Measurements from ENCODE around the gene ME3.

Gene ME3

GRCh38 chr11:86596861-86597586 is 75.4 kb downstream of the ME3 start:
- no peaks in the 10 kb centered on the region for H3K36me3 ChIP-seq (replicated peaks in 1 of 2; ENCODE audit: control insufficient read depth in 2 of 2, insufficient read depth in 2 of 2, low read length in 2 of 2)
- no peak overlapping the region for H3K4me3 ChIP-seq (ENCODE audit: low read length in 2 of 2)
- H2BK5ac ChIP-seq (ENCODE audit: low read length) = no peak overlapping the region
- no peak overlapping the region for H3K23ac ChIP-seq (ENCODE audit: low read depth, low read length, poor library complexity)
- no peak overlapping the region for H3K4me2 ChIP-seq (ENCODE audit: insufficient read depth, low read length, poor library complexity, severe bottlenecking)
- no peak overlapping the region for H2BK120ac ChIP-seq (ENCODE audit: low read depth, low read length)
- peak overlapping the region; percentile 84 for H3K18ac ChIP-seq (ENCODE audit: low read length)
- H3K27ac ChIP-seq (replicated peaks; ENCODE audit: low read length) = no peak overlapping the region
- peaks cover 5 to 19% of the 10 kb centered on the region in 2 donors for H3K9me3 ChIP-seq (replicated peaks in 1 of 2; ENCODE audit: control insufficient read depth in 2 of 2, insufficient read depth in 1 of 2, low read depth in 1 of 2, low read length in 2 of 2)
- H2AK5ac ChIP-seq (ENCODE audit: low read depth, low read length) = peak overlapping the region; percentile 72
- no peak overlapping the region for H4K91ac ChIP-seq (ENCODE audit: low read depth, low read length, poor library complexity)
- no peak overlapping the region for H3K9ac ChIP-seq (ENCODE audit: low read depth, low read length, poor library complexity)
- H3K14ac ChIP-seq (ENCODE audit: low read length) = no peak overlapping the region
- H2AFZ ChIP-seq (ENCODE audit: low read length) = no peak overlapping the region
- H2BK15ac ChIP-seq (ENCODE audit: low read length) = peak overlapping the region; percentile 59
- WGBS, 2 donors (ENCODE audit: extremely low coverage in 2 of 2, insufficient read length in 2 of 2, insufficient replicate concordance in 1 of 2) = no CpG with 5 or more reads among the region's 5 CpGs
- no peak overlapping the region for H3K4ac ChIP-seq (ENCODE audit: low read length)
- no peak overlapping the region for H4K8ac ChIP-seq (ENCODE audit: low read depth, low read length)
- peaks cover 5% of the 10 kb centered on the region for H3K79me1 ChIP-seq (ENCODE audit: low read depth, low read length)
- H2BK12ac ChIP-seq (ENCODE audit: low read length) = no peak overlapping the region
- peaks cover 23 to 33% of the 10 kb centered on the region in 2 donors for H3K4me1 ChIP-seq (ENCODE audit: control insufficient read depth in 2 of 2, insufficient read depth in 1 of 2, low read depth in 1 of 2, low read length in 2 of 2)
- DNase-seq (ENCODE audit: low spot score) = no peak
- H3K27me3 ChIP-seq (ENCODE audit: control insufficient read depth in 3 of 3, insufficient read depth in 3 of 3, low read depth in 1 of 3, low read length in 3 of 3) = no peaks in the 10 kb centered on the region

GRCh38 chr11:86595955-86596354 is 76.5 kb downstream of the ME3 start:
- H2BK5ac ChIP-seq (ENCODE audit: low read length) = no peak overlapping the region
- no CpG with 5 or more reads among the region's 2 CpGs for WGBS, 2 donors (ENCODE audit: extremely low coverage in 2 of 2, insufficient read length in 2 of 2, insufficient replicate concordance in 1 of 2)

GRCh38 chr11:86595451-86595850 is 77.0 kb downstream of the ME3 start:
- WGBS, 2 donors (ENCODE audit: extremely low coverage in 2 of 2, insufficient read length in 2 of 2, insufficient replicate concordance in 1 of 2) = no CpG with 5 or more reads among the region's 3 CpGs
- H3K18ac ChIP-seq (ENCODE audit: low read length) = peak overlapping the region; percentile 33
- peaks cover 5 to 19% of the 10 kb centered on the region in 2 donors for H3K9me3 ChIP-seq (replicated peaks in 1 of 2; ENCODE audit: control insufficient read depth in 2 of 2, insufficient read depth in 1 of 2, low read depth in 1 of 2, low read length in 2 of 2)
- H3K4me2 ChIP-seq (ENCODE audit: insufficient read depth, low read length, poor library complexity, severe bottlenecking) = no peak overlapping the region
- no peak for DNase-seq (ENCODE audit: low spot score)
- no peak overlapping the region for H2BK5ac ChIP-seq (ENCODE audit: low read length)
- H3K9ac ChIP-seq (ENCODE audit: low read depth, low read length, poor library complexity) = no peak overlapping the region
- no peak overlapping the region for H2BK120ac ChIP-seq (ENCODE audit: low read depth, low read length)
- no peaks in the 10 kb centered on the region for H3K27me3 ChIP-seq (ENCODE audit: control insufficient read depth in 3 of 3, insufficient read depth in 3 of 3, low read depth in 1 of 3, low read length in 3 of 3)
- no peak overlapping the region for H2BK12ac ChIP-seq (ENCODE audit: low read length)
- H4K8ac ChIP-seq (ENCODE audit: low read depth, low read length) = no peak overlapping the region
- no peak overlapping the region for H2AFZ ChIP-seq (ENCODE audit: low read length)
- H2AK5ac ChIP-seq (ENCODE audit: low read depth, low read length) = peak overlapping the region; percentile 33
- no peak overlapping the region for H4K91ac ChIP-seq (ENCODE audit: low read depth, low read length, poor library complexity)
- H2BK15ac ChIP-seq (ENCODE audit: low read length) = peak overlapping the region; percentile 2
- H3K23ac ChIP-seq (ENCODE audit: low read depth, low read length, poor library complexity) = no peak overlapping the region
- peak overlapping the region; percentile 33 for H3K27ac ChIP-seq (replicated peaks; ENCODE audit: low read length)
- no peak overlapping the region for H3K4me3 ChIP-seq (ENCODE audit: low read length in 2 of 2)
- no peaks in the 10 kb centered on the region for H3K36me3 ChIP-seq (replicated peaks in 1 of 2; ENCODE audit: control insufficient read depth in 2 of 2, insufficient read depth in 2 of 2, low read length in 2 of 2)
- no peak overlapping the region for H3K14ac ChIP-seq (ENCODE audit: low read length)
- H3K4me1 ChIP-seq (ENCODE audit: control insufficient read depth in 2 of 2, insufficient read depth in 1 of 2, low read depth in 1 of 2, low read length in 2 of 2) = peaks cover 38 to 48% of the 10 kb centered on the region in 2 donors
- H3K4ac ChIP-seq (ENCODE audit: low read length) = no peak overlapping the region
- H3K79me1 ChIP-seq (ENCODE audit: low read depth, low read length) = peaks cover 5% of the 10 kb centered on the region

More at GRCh38 chr11:86595955-86596354, 76.5 kb downstream of the ME3 start:
- no peak overlapping the region for H2BK12ac ChIP-seq (ENCODE audit: low read length)
- no peak overlapping the region for H3K18ac ChIP-seq (ENCODE audit: low read length)
- peaks cover 5% of the 10 kb centered on the region for H3K79me1 ChIP-seq (ENCODE audit: low read depth, low read length)
- no peak overlapping the region for H3K4me2 ChIP-seq (ENCODE audit: insufficient read depth, low read length, poor library complexity, severe bottlenecking)
- no peak for DNase-seq (ENCODE audit: low spot score)
- no peak overlapping the region for H3K23ac ChIP-seq (ENCODE audit: low read depth, low read length, poor library complexity)
- H2AK5ac ChIP-seq (ENCODE audit: low read depth, low read length) = peak overlapping the region; percentile 33
- H3K27me3 ChIP-seq (ENCODE audit: control insufficient read depth in 3 of 3, insufficient read depth in 3 of 3, low read depth in 1 of 3, low read length in 3 of 3) = no peaks in the 10 kb centered on the region
- H2AFZ ChIP-seq (ENCODE audit: low read length) = no peak overlapping the region
- no peak overlapping the region for H4K91ac ChIP-seq (ENCODE audit: low read depth, low read length, poor library complexity)
- H4K8ac ChIP-seq (ENCODE audit: low read depth, low read length) = no peak overlapping the region
- no peaks in the 10 kb centered on the region for H3K36me3 ChIP-seq (replicated peaks in 1 of 2; ENCODE audit: control insufficient read depth in 2 of 2, insufficient read depth in 2 of 2, low read length in 2 of 2)
- H3K9me3 ChIP-seq (replicated peaks in 1 of 2; ENCODE audit: control insufficient read depth in 2 of 2, insufficient read depth in 1 of 2, low read depth in 1 of 2, low read length in 2 of 2) = peaks cover 5 to 19% of the 10 kb centered on the region in 2 donors
- no peak overlapping the region for H2BK120ac ChIP-seq (ENCODE audit: low read depth, low read length)
- no peak overlapping the region for H3K9ac ChIP-seq (ENCODE audit: low read depth, low read length, poor library complexity)
- H3K14ac ChIP-seq (ENCODE audit: low read length) = no peak overlapping the region
- H3K4me1 ChIP-seq (ENCODE audit: control insufficient read depth in 2 of 2, insufficient read depth in 1 of 2, low read depth in 1 of 2, low read length in 2 of 2) = peaks cover 33 to 43% of the 10 kb centered on the region in 2 donors
- H3K27ac ChIP-seq (replicated peaks; ENCODE audit: low read length) = no peak overlapping the region
- no peak overlapping the region for H3K4ac ChIP-seq (ENCODE audit: low read length)
- no peak overlapping the region for H2BK15ac ChIP-seq (ENCODE audit: low read length)
- H3K4me3 ChIP-seq (ENCODE audit: low read length in 2 of 2) = no peak overlapping the region

GRCh38 chr11:86594746-86595145 is 77.7 kb downstream of the ME3 start:
- peaks cover 5 to 19% of the 10 kb centered on the region in 2 donors for H3K9me3 ChIP-seq (replicated peaks in 1 of 2; ENCODE audit: control insufficient read depth in 2 of 2, insufficient read depth in 1 of 2, low read depth in 1 of 2, low read length in 2 of 2)
- H2BK120ac ChIP-seq (ENCODE audit: low read depth, low read length) = no peak overlapping the region
- H3K27ac ChIP-seq (replicated peaks; ENCODE audit: low read length) = peak overlapping the region; percentile 87
- H2BK12ac ChIP-seq (ENCODE audit: low read length) = no peak overlapping the region
- no peaks in the 10 kb centered on the region for H3K27me3 ChIP-seq (ENCODE audit: control insufficient read depth in 3 of 3, insufficient read depth in 3 of 3, low read depth in 1 of 3, low read length in 3 of 3)
- H3K18ac ChIP-seq (ENCODE audit: low read length) = no peak overlapping the region
- no peak overlapping the region for H2BK5ac ChIP-seq (ENCODE audit: low read length)
- H3K14ac ChIP-seq (ENCODE audit: low read length) = no peak overlapping the region
- no peak overlapping the region for H3K4ac ChIP-seq (ENCODE audit: low read length)
- peaks cover 45 to 55% of the 10 kb centered on the region in 2 donors for H3K4me1 ChIP-seq (ENCODE audit: control insufficient read depth in 2 of 2, insufficient read depth in 1 of 2, low read depth in 1 of 2, low read length in 2 of 2)
- DNase-seq (ENCODE audit: low spot score) = no peak
- H4K8ac ChIP-seq (ENCODE audit: low read depth, low read length) = no peak overlapping the region
- no peak overlapping the region for H2AK5ac ChIP-seq (ENCODE audit: low read depth, low read length)
- peak overlapping the region; percentile 29 for H3K4me2 ChIP-seq (ENCODE audit: insufficient read depth, low read length, poor library complexity, severe bottlenecking)
- H2AFZ ChIP-seq (ENCODE audit: low read length) = no peak overlapping the region
- H3K4me3 ChIP-seq (ENCODE audit: low read length in 2 of 2) = no peak overlapping the region
- H4K91ac ChIP-seq (ENCODE audit: low read depth, low read length, poor library complexity) = no peak overlapping the region
- no peaks in the 10 kb centered on the region for H3K36me3 ChIP-seq (replicated peaks in 1 of 2; ENCODE audit: control insufficient read depth in 2 of 2, insufficient read depth in 2 of 2, low read length in 2 of 2)
- H3K23ac ChIP-seq (ENCODE audit: low read depth, low read length, poor library complexity) = no peak overlapping the region
- H2BK15ac ChIP-seq (ENCODE audit: low read length) = no peak overlapping the region
- H3K79me1 ChIP-seq (ENCODE audit: low read depth, low read length) = peaks cover 5% of the 10 kb centered on the region
- H3K9ac ChIP-seq (ENCODE audit: low read depth, low read length, poor library complexity) = no peak overlapping the region

Measured in neuronal stem cell (in vitro differentiated cells).